ENCODE data around the gene TMEM14B.
"Not testable (repeated sequence)": the region's sequence is repeated elsewhere in the genome, so short reads cannot be mapped to it uniquely, and the experiment has no call there.

Gene TMEM14B

DNA sequence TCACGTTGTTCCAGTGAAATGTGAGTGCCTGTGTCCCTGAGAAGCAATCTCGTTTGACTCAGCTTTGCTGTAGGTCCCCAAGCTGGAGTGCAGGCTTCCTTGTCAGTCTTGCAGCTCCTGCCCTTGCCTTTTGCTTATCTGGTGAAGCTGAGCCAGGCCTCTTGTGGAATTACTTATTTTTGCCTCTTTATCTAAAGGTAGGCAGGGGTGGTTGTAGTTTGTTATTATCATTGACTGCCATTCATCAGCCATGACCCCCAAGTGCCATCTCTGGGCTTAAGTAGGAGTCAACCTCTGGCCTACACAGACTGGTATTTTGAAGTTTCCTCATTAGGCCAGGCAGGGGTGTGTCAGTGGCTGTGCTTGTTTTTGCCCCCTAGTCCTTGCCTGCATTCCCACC is 2.1 kb downstream of the TMEM14B start:
- no peak for DNase-seq

DNA sequence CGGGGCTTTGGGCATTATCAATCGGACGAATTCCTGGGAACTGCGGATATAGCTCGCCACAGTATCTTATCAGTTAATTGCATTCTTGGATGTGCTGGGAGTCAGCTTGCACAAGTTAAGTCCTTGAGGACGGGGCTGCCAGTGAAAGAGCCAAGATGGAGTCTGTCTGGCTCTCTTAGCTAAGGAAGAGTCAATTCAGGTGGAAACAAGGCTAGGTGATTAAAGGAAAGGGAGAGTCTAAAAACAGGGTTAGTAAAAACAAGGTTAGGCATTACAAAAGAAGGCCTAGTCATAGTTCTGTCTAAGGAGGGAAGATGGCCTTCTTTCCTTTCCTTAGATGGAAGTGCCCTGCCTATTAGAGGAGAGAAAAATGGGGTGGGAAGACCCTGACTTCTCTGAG is 3.0 kb downstream of the TMEM14B start:
- not testable (repeated sequence) for DNase-seq

DNA sequence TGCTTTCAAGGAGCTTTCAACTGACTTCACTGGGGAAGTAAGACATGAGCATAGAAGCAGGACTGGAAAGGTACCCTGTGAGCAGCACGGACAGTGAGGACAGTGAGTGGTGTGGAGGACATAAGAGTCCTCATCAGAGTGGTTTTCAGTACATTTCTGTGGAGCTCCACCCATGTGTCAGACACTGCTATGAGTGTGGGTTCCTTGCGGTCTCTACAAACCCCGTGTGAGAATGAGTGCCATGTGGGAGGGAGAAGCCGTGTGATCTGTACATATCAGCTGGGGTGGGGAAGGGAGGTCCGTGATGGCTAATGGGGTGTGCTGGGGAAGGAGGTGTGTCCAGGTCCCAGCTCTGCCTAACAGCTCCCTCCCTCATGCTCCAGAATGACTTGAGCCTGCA is 4.2 kb downstream of the TMEM14B start:
- not testable (repeated sequence) for DNase-seq

DNA sequence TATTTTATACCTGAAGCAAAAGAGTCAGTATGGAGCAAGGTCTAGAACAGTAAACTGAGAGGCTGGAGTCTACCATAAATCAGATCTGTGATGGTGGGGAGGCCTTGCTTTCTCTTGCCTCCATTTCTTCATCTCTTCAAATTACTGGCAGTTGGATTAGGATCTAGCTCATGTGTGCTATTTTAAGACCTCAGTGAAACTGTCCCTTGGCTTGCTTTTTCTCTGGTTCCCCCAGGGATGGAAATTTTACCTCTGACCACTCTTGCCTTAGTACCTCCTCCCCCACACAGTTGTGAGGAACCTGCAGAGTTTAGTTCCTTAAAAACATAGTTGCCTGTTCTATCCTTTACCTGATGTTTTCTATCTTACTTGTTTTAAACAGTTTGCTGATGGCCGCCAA is 8.5 kb downstream of the TMEM14B start:
- no peak for DNase-seq

DNA sequence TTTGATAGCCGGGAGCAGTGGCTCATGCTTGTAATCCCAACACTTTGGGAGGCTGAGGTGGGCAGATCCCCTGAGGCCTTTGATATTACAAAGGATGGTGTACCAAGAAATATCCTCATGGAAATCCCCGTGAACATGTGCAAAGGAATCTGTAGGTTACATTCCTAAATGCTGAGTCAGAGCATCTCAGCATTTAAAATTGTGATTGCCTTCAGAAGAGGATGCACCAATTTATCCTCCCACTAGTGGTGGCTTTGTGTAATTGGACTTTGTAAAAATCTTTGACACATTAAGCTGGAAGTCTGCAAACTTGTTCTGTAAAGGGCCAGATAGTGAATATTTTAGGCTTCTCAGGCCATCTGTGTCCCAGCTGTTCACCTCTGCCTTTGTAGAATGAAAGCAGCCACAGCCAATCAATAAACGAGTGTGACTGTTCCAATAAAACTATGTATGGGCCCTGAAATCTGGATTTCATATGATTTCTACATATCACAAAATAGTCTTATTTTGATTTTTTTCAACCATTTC is 11.8 kb downstream of the TMEM14B start:
- DNase-seq: peak; percentile 8

DNA sequence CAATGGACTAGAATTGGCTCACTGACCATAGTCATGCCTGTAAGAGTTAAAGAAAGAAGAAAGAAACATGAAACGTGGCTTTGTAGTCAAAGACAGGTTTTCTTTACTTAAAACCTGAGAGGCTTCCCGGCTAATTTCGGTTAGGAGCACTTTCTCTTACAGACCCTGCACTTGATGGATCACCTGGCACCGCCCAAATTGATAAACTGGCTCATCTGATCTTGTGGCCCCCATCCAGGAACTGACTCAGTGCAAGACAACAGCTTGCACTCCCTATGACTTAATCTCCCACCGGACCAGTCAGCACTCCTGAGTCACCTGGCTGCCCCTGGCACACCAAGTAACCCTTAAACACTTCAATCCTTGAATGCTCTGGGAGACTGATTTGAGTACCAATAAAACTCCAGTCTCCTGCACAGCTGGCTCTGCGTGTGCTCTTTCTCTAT is 12.3 kb downstream of the TMEM14B start:
- no peak for DNase-seq

DNA sequence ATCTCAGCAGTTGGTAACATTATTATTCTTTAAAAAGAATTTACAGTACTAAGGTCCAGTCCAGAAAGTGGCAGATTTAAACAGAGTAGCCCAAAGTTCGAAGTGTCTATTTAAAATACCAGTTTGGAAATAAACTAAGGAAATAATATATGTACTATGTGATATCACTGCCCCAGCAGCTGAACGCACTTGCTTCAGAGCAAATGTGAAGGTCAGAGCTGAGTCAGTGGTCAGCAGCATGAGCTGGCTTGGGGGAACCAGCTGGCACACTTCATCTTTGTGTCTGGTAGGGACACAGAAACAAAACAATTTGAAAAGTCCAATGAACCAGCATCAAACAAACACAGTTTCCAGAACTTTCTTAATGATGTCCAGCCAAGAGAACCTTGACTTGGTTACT is 15.4 kb downstream of the TMEM14B start:
- DNase-seq: no peak

DNA sequence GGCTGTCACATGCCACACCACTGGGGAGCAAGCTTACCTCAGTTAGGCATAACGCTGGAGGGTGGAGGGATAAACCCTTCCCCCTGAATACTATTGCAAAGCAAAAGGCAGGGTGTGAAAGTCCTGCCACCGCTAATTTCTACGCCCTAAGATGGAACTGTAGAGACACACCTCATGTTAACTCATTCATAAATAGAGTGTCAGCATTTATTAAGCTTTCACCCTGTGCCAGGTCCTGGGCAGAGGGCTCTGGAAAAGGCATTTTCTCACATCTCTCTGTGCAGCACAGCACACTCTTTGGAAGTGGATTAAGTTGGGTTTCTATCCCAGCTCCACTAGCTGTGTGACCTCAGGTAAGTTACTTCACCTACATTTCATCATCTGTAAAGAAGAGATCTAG is 21.8 kb downstream of the TMEM14B start:
- DNase-seq: no peak

DNA sequence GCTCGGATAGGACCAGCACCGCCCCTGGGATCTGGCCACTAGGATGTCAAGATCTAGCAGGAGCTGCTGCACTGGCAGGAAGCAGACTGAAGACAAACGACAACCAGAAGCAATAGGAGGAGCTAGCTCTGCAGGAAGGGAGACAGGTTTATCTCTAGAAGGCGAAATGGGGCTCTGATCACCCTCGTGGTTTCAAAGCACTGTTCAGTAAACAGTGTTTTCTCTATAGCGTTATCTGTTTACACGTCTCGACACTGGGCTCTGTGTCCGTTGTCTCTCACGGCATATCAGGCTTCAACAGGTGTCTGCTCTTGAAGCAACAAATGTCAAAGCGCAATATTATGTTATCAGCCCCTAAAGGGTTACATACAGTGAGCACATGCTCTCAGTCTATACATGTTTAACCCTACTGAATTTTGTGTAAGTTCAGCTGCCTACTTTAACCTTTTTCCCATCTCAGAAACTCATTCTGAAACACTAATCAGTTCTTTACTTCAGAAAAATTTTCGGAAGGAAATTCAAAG is 23.8 kb downstream of the TMEM14B start:
- DNase-seq: no peak

DNA sequence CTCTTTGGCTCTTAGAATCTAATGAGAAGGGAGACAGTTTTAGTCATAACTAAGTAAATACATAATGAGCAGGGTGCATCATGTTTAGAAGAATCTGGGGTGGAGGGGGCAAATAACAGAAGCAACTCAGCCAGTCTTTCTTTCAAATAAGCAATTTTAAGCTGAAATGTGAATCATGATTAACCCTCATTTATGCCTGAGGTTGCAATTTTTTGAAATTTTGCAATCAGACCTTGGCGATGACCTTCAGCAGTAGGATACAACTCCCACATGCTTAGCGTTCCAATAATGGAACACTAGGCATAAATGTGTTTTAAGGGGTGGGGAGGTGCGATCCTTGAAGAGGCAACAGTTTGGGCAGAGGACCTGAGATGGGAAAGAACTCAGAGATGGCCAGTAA is 30.6 kb downstream of the TMEM14B start:
- no peak for DNase-seq

DNA sequence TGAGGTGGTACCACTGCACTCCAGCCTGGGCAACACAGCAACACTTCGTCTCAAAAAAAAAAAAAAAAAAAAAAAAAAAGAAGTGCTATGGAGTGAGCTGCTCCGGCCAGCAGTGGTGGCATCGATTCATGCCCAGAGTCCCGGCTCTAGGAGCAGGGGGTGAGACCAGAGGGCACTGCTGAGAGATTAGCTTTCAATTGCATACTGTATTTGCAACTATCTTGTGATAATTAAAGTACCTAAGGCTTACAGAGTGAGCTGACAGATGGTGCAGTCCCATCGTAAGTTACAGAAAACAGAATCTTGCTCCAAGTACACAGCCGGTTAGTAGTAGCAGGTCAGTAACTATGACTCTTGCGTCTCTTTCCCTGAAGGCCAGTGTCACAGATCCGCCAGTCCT is 31.5 kb downstream of the TMEM14B start:
- no peak for DNase-seq

DNA sequence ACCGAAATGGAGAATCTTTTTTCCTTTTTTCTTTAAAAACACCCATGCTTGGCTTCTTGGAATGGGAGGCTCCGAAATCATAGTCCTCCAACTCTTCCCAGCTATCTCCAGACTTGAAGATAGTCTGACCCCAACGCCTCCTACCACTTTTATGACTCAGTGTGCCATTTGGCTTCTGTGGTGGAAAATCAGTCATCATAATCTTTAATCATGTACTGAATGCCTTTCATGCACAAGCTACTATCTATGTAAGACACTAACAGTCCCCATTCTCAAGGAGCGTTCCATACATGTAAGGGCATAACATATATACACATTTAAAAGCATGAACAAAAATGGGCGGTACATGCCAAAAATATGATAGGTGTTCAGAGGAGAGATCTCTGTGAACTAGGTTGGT is 44.1 kb downstream of the TMEM14B start:
- no peak for DNase-seq

DNA sequence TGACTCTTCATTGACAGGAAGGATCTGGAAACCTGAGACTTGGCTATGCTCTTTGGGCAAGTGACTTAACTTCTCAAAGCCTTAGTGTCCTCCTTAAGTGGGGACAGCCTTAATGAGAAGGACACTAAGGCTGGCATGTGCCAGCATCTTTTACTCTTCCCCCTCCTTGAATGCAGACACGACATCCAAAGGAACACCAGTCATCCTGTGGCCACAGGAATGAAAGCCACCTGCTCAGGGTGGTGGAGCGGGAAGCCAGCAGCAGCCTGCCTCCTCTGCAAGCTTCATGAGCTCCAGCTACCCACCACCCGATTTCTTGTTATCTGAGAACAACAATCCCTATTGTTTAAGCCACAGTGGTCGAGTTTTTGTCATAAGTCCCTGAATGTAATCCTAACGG is 44.5 kb downstream of the TMEM14B start:
- no peak for DNase-seq

DNA sequence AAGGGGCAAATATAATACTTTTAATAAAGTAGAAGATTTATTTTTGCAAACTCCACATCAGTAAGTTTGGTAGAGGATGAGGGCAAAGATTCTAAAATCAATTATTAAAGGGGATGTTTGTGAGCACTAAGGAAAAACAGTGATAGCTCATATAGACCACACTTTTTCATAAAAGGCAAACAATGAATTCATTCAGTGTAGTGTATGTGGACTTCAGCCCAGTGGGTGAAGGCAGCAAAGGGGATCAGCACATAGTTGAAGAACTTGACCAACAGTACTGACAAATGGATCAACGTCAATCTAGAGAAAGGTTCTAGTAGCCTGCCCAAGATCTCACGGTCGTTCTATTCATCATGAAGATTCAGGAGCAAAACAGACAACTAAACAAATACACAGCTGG is 45.4 kb downstream of the TMEM14B start:
- DNase-seq: no peak

DNA sequence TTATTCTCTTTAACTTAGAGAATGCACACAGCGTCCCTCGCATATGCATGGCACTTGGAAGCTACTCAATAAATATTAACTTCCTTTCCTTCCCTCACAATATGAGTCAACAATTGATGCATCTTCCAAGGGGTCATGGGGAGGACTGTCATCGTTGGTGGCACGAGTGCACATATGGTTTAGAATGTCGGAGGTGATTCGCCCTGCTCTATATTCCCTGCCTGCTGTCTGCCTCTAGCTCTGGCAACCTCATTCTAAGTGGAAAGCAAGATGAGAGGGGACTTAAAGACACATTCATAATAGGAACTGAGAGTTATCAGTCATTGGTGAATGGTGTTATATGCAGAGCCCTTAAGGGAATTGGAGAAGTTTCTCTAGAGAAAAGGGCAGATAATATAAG is 46.1 kb downstream of the TMEM14B start:
- no peak for DNase-seq

DNA sequence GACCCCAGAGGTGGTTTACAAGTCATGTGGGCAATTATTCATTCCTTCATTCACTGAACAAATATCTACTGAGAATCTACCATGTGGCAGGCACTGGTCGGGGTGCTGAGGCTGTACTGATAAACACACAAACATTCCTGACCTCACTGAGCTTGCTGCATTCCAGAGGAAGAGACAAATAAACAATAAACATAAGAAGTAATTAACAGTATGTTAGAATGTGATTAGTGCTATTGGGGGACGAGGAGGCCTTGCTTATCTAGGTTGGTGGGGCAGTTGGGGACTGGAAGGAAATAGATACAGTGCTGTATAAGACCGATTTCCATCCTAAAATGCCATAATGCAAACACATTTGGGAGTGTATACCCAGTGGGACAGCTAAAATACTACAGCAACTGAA is 46.6 kb downstream of the TMEM14B start:
- DNase-seq: no peak

DNA sequence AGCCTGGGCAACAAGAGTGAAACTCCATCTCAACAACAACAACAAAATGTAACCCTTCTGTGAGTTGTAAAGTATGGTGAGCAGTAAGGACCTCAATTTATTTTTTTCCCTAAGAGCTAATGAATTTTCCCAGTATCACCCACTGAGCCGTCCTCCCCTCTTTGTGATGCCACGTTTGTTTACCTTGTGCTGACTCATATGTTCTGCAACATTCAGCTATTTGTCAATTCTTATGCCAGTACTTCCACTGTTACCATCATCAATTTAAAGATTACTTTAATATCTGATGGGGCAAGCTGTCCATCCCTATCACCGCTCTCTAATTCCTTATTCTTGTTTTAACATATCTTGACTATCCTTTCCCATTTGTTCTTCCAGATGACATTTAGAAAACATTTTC is 53.2 kb downstream of the TMEM14B start:
- DNase-seq: no peak

DNA sequence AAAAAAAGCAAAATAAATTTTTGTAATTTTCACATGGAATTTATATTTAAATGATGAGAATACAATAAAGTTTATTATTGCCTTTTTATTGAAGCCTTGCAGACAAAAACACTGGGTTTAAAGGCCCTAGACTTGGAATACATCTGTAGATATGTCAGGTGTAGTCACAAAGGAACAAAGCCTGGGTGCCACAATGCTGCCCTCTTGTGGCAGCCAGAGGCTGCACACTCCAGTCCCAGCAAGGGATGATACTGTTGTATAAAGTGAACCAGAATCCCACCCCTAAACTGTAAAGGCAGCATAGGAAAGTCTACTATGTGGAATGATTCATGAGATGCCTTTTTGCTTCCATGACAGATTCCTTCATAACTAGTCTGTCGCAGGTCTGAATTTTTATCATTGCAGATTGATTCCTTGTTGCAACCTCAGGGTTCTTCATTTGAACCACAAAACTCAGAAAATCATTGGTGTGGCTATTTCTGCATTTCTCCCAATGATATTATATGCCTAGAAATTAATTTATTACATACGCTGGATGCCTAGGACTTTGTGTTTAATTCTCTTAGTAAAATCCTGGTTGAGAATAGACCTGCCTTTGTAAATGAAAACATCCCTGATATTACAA is 53.7 kb downstream of the TMEM14B start:
- DNase-seq: peak; percentile 12
